Neural cell (in vitro differentiated cells): ENCODE data around the gene RPS28. TPM values are rescaled to one million over a fixed set of nuclear protein-coding genes. Genes with fewer than 3 reads are reported as not detected.
"Not testable (repeated sequence)": the region's sequence is repeated elsewhere in the genome, so short reads cannot be mapped to it uniquely, and the experiment has no call there.

Experiments
- H2AFZ ChIP-seq: fragments of 200-600, 300-800 bp; sonication (generic), shearing (Covaris generic); 2 replicates; pipeline ENCODE4 v1.6.0; 2014; ENCODE audit warnings: low read depth, mild to moderate bottlenecking, antibody characterized with exemption, low read length, moderate library complexity
- H3F3A ChIP-seq: fragments of 200-600 bp; shearing (Covaris generic); 2 replicates; pipeline ENCODE4 v1.6.1; 2016; ENCODE audit warnings: mild to moderate bottlenecking, moderate library complexity, mixed read lengths, antibody characterized with exemption, low read length; ENCODE audit not compliant: insufficient read depth, poor library complexity, severe bottlenecking
- H3K27ac ChIP-seq: fragments of 200-600, 300-800 bp; sonication (generic), shearing (Covaris generic); 2 replicates; pipeline ENCODE4 v1.5.1; 2014; ENCODE audit warnings: mild to moderate bottlenecking, low read length, moderate library complexity
- H3K27me3 ChIP-seq: fragments of 300-800, 200-600 bp; sonication (generic), shearing (Covaris generic); 2 replicates; pipeline ENCODE4 v1.6.0; 2014; ENCODE audit warnings: mild to moderate bottlenecking, low read depth, low read length, moderate library complexity; ENCODE audit not compliant: insufficient read depth
- H3K36me3 ChIP-seq: fragments of 300-800, 200-600 bp; sonication (generic), shearing (Covaris generic); 2 replicates; pipeline ENCODE4 v1.5.1; 2014; ENCODE audit warnings: mild to moderate bottlenecking, antibody characterized with exemption, low read length, moderate library complexity; ENCODE audit not compliant: insufficient read depth
- H3K4me2 ChIP-seq: fragments of 300-800, 200-600 bp; sonication (generic), shearing (Covaris generic); 2 replicates; pipeline ENCODE4 v1.6.0; 2014; ENCODE audit warnings: mild to moderate bottlenecking, low read length
- H3K4me3 ChIP-seq: fragments of 300-800, 200-600 bp; sonication (generic), shearing (Covaris generic); 2 replicates; pipeline ENCODE4 v1.5.1; 2014; ENCODE audit warnings: mild to moderate bottlenecking, low read length, moderate library complexity
- H3K79me2 ChIP-seq: fragments of 200-600 bp; shearing (Covaris generic); replicated peaks from 2 replicates; pipeline ENCODE4 v1.6.0; 2014; ENCODE audit warnings: mild to moderate bottlenecking, low read length, moderate library complexity; ENCODE audit not compliant: insufficient read depth
- H3K9ac ChIP-seq: fragments of 300-800, 200-600 bp; sonication (generic), shearing (Covaris generic); 2 replicates; pipeline ENCODE4 v1.6.1; 2016; ENCODE audit warnings: mild to moderate bottlenecking, low read length, mixed read lengths
- H3K9me2 ChIP-seq: fragments of 200-600 bp; shearing (Covaris generic); 2 replicates; pipeline ENCODE4 v1.6.1; 2016; ENCODE audit warnings: mild to moderate bottlenecking, low read length, mixed read lengths; ENCODE audit not compliant: insufficient read depth
- H3K9me3 ChIP-seq: fragments of 200-600, 300-800 bp; sonication (generic), shearing (Covaris generic); 2 replicates; pipeline ENCODE4 v1.6.1; 2016; ENCODE audit warnings: mild to moderate bottlenecking, mixed run types, low read length, moderate library complexity, mixed read lengths
- H4K20me1 ChIP-seq: fragments of 200-600 bp; shearing (Covaris generic); 2 replicates; pipeline ENCODE4 v1.6.1; 2016; ENCODE audit warnings: mild to moderate bottlenecking, mixed run types; ENCODE audit not compliant: insufficient read depth
- EP300 ChIP-seq: fragments of 450-650 bp; conservative IDR thresholded peaks from 2 replicates; pipeline ENCODE4 v1.6.1; 2014; ENCODE audit warnings: antibody characterized with exemption, mild to moderate bottlenecking, moderate library complexity; ENCODE audit not compliant: poor library complexity, severe bottlenecking
- EZH2 ChIP-seq: fragments of 200-600, 300-800 bp; shearing (Covaris generic), sonication (generic); IDR thresholded peaks from 2 replicates; pipeline ENCODE4 v1.6.1; 2014; ENCODE audit warnings: antibody characterized with exemption, low read length, borderline replicate concordance, mild to moderate bottlenecking; ENCODE audit not compliant: insufficient read depth, poor library complexity, severe bottlenecking
- MXI1 ChIP-seq: fragments of 450-650 bp; conservative IDR thresholded peaks from 2 replicates; pipeline ENCODE4 v1.6.1; 2014; ENCODE audit warnings: antibody characterized with exemption, mild to moderate bottlenecking; ENCODE audit not compliant: poor library complexity, severe bottlenecking
- POLR2AphosphoS5 ChIP-seq: IDR thresholded peaks from 2 replicates; pipeline ENCODE4 v1.6.1; 2012
- RAD21 ChIP-seq: fragments of 450-650 bp; conservative IDR thresholded peaks from 2 replicates; pipeline ENCODE4 v1.6.1; 2014; ENCODE audit warnings: antibody characterized with exemption, mild to moderate bottlenecking, moderate library complexity
- SMC3 ChIP-seq: fragments of 450-650 bp; conservative IDR thresholded peaks from 2 replicates; pipeline ENCODE4 v1.6.1; 2014; ENCODE audit warnings: antibody characterized with exemption, mild to moderate bottlenecking, moderate library complexity; ENCODE audit not compliant: poor library complexity
- TAF1 ChIP-seq: IDR thresholded peaks from 2 replicates; pipeline ENCODE4 v1.6.1; 2012; ENCODE audit warnings: low read depth
- polyA minus RNA-seq: library from RNA; depleted of rRNA, polyadenylated mRNA; stranded (reverse); fragments of >200 nt; gene quantifications from 2 replicates; pipeline ENCODE4 v1.2.3, GENCODE V29; 2014
- polyA plus RNA-seq: library from polyadenylated mRNA; depleted of rRNA; stranded (reverse); fragments of >200 nt; gene quantifications from 2 replicates; pipeline ENCODE4 v1.2.3, GENCODE V29; 2014
- TF ChIP-seq, protein P1 (sequence below): fragments of 450-650 bp; IDR thresholded peaks from 2 replicates; pipeline ENCODE4 v1.5.1; 2014; ENCODE audit warnings: antibody characterized with exemption, mild to moderate bottlenecking, moderate library complexity; ENCODE audit not compliant: poor library complexity, severe bottlenecking
- TF ChIP-seq, protein P2 (sequence below): IDR thresholded peaks from 2 replicates; pipeline ENCODE4 v1.6.1; 2012; ENCODE audit warnings: borderline replicate concordance

Gene RPS28
- polyA plus RNA-seq (192 and 196 TPM in 2 replicates), polyA minus RNA-seq (70.6 and 79.4 TPM in 2 replicates)

DNA sequence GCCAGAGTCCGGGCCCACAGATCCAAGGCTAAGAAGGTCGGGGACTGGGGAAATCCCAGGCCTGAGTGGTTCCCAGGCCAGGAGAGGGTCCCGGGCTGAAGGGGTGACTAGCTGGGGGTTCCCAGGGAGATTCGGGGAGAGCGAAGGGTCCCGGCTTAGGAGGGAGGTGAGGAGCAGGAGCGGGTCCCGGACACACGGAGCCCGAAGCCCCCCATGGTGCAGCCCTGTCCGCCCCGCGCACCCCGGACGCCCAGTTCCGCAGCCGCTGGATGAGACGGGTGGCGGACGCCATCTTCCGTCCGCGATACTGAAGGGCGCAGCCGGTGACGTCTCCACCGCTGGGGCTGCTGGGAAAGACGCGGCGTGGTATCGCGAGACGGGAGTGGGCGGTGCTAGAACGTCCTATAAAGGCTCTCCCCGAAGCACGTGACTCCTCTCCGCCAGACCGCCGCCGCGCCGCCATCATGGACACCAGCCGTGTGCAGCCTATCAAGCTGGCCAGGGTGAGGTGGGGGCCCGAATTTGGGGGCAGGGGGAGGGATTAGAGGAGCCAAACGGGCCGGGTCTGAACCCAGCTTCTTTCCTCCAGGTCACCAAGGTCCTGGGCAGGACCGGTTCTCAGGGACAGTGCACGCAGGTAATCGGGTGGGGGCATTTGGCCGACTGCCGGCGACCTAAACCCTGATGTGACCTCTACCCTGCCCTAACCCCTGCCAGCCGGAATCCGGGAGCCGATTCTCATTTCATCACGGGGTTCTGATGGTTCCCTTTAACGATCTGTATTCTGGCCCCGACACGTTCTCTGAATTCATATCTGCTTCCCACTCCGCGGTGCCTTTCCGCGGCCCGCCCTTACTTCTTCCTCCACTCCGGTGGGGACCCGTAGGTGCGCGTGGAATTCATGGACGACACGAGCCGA is at the start of gene RPS28, which contains the start of gene NDUFA7:
Gene RPS28 (plus strand): TSS at position 430 of the 919 bp plus-strand sequence. CDS start 35 bp downstream, at position 465.
Gene NDUFA7 (minus strand): TSS at position 309 of the 919 bp plus-strand sequence. CDS start 17 bp downstream, at position 292.
- peak within 1 kb of the TSS; percentile 82 for H2AFZ ChIP-seq
- TF ChIP-seq TAF1 (peak; percentile 99), POLR2AphosphoS5 (peak; percentile 98), RAD21 (peak; percentile 58), EP300 (peak; percentile 50), EZH2 (no peak), SMC3 (peak; percentile 47), MXI1 (peak; percentile 72)
- TF ChIP-seq, protein P1, sequence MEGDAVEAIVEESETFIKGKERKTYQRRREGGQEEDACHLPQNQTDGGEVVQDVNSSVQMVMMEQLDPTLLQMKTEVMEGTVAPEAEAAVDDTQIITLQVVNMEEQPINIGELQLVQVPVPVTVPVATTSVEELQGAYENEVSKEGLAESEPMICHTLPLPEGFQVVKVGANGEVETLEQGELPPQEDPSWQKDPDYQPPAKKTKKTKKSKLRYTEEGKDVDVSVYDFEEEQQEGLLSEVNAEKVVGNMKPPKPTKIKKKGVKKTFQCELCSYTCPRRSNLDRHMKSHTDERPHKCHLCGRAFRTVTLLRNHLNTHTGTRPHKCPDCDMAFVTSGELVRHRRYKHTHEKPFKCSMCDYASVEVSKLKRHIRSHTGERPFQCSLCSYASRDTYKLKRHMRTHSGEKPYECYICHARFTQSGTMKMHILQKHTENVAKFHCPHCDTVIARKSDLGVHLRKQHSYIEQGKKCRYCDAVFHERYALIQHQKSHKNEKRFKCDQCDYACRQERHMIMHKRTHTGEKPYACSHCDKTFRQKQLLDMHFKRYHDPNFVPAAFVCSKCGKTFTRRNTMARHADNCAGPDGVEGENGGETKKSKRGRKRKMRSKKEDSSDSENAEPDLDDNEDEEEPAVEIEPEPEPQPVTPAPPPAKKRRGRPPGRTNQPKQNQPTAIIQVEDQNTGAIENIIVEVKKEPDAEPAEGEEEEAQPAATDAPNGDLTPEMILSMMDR = peak; percentile 57
- TF ChIP-seq, protein P2, sequence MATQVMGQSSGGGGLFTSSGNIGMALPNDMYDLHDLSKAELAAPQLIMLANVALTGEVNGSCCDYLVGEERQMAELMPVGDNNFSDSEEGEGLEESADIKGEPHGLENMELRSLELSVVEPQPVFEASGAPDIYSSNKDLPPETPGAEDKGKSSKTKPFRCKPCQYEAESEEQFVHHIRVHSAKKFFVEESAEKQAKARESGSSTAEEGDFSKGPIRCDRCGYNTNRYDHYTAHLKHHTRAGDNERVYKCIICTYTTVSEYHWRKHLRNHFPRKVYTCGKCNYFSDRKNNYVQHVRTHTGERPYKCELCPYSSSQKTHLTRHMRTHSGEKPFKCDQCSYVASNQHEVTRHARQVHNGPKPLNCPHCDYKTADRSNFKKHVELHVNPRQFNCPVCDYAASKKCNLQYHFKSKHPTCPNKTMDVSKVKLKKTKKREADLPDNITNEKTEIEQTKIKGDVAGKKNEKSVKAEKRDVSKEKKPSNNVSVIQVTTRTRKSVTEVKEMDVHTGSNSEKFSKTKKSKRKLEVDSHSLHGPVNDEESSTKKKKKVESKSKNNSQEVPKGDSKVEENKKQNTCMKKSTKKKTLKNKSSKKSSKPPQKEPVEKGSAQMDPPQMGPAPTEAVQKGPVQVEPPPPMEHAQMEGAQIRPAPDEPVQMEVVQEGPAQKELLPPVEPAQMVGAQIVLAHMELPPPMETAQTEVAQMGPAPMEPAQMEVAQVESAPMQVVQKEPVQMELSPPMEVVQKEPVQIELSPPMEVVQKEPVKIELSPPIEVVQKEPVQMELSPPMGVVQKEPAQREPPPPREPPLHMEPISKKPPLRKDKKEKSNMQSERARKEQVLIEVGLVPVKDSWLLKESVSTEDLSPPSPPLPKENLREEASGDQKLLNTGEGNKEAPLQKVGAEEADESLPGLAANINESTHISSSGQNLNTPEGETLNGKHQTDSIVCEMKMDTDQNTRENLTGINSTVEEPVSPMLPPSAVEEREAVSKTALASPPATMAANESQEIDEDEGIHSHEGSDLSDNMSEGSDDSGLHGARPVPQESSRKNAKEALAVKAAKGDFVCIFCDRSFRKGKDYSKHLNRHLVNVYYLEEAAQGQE = peak; percentile 97
- H3K4me3 ChIP-seq = peak within 1 kb of the TSS; percentile 83

DNA sequence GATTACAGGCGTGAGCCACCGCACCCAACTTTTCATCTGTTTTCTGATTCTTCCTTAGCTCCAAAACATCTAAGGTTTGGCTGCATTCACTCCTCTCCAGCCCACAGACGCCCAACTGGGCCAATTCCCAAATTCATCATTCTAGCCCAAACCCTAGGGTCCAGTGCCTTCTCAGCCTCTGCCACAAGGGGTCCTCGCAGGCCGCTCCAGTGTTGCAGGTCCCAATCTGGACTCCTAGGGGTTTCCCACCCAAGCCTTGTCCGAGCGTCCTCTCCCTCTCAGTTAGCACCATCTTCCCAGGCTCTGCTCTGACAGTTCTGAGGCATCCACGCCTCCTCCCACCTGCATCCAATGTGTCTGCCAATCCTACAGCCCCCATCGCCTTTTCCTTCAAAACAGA is 44.8 kb upstream of the RPS28 start:
- H3K27me3 ChIP-seq, H2AFZ ChIP-seq, H3F3A ChIP-seq, H3K9me3 ChIP-seq, H3K4me2 ChIP-seq, H4K20me1 ChIP-seq, H3K36me3 ChIP-seq, H3K79me2 ChIP-seq, H3K4me3 ChIP-seq, H3K9ac ChIP-seq, H3K27ac ChIP-seq, H3K9me2 ChIP-seq: not testable (repeated sequence)

More for the DNA sequence above, at the start of gene RPS28, which contains the start of gene NDUFA7:
- Histone ChIP-seq H3K9me2 (no peaks in the 10 kb centered on the region), H3K9ac (peak within 1 kb of the TSS; percentile 95), H3K27me3 (no peaks in the 10 kb centered on the region), H3F3A (no peaks in the 10 kb centered on the region), H3K4me2 (peak within 1 kb of the TSS; percentile 100), H3K27ac (peak within 1 kb of the TSS; percentile 90), H3K9me3 (no peaks in the 10 kb centered on the region), H3K79me2 (peaks cover 29% of the 10 kb centered on the region), H3K36me3 (no peaks in the 10 kb centered on the region), H4K20me1 (peaks cover 6% of the 10 kb centered on the region)

DNA sequence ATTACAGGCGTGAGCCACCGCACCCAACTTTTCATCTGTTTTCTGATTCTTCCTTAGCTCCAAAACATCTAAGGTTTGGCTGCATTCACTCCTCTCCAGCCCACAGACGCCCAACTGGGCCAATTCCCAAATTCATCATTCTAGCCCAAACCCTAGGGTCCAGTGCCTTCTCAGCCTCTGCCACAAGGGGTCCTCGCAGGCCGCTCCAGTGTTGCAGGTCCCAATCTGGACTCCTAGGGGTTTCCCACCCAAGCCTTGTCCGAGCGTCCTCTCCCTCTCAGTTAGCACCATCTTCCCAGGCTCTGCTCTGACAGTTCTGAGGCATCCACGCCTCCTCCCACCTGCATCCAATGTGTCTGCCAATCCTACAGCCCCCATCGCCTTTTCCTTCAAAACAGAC is 30.0 kb upstream of the RPS28 start:
- not testable (repeated sequence) for H3K79me2 ChIP-seq, H4K20me1 ChIP-seq, H3K9me3 ChIP-seq, H3K27ac ChIP-seq, H3K9me2 ChIP-seq, H2AFZ ChIP-seq, H3K27me3 ChIP-seq, H3K9ac ChIP-seq, H3K36me3 ChIP-seq, H3K4me2 ChIP-seq, H3K4me3 ChIP-seq, H3F3A ChIP-seq
